Activated T-helper 2 cell treated with anti-CD3 and anti-CD28 coated beads, Interferon-gamma antibody, Interleukin-2, Interleukin-4, amounts not matched to agents 10 μg/mL and 5 μg/mL and 100 μg/mL, durations not matched to agents 14 hours and 24 hours and 36 hours (primary cell): ENCODE measurements around the gene TRMT112. TPM values are rescaled to one million over a fixed set of nuclear protein-coding genes. Genes with fewer than 3 reads are reported as not detected.
A peak's percentile ranks its signal among the peaks of the same experiment; 100 is the strongest.

Source experiments
- DNase-seq: peaks from one replicate; pipeline ENCODE4 v3.0.0; 2021; ENCODE audit warnings: low spot score
- H3K27ac Mint-ChIP-seq: one replicate; pipeline ENCODE4 v1.8.0; 2021; ENCODE audit warnings: mixed read lengths
- H3K27me3 Mint-ChIP-seq: one replicate; pipeline ENCODE4 v1.8.0; 2021; ENCODE audit warnings: low read depth, mixed read lengths
- H3K36me3 Mint-ChIP-seq: one replicate; pipeline ENCODE4 v1.8.0; 2021; ENCODE audit warnings: low read depth, mixed read lengths
- H3K4me1 Mint-ChIP-seq: one replicate; pipeline ENCODE4 v1.8.0; 2021; ENCODE audit warnings: low read depth, mixed read lengths
- H3K4me3 Mint-ChIP-seq: one replicate; pipeline ENCODE4 v1.8.0; 2021; ENCODE audit warnings: low read depth, mild to moderate bottlenecking, moderate library complexity, mixed read lengths
- H3K9me3 Mint-ChIP-seq: one replicate; pipeline ENCODE4 v1.8.0; 2021; ENCODE audit warnings: mixed read lengths
- intact Hi-C: fragments of 100-400 bp; cut with micrococcal nuclease; formaldehyde crosslinking; loops from one replicate; pipeline ENCODE4 v1.15.1; 2023
- total RNA-seq: library from RNA; stranded (reverse); gene quantifications from 2 replicates; pipeline ENCODE4 v1.2.3, GENCODE V29; 2022

Gene TRMT112
- total RNA-seq, 1 donor from 2014 or later, result 290 TPM

DNA sequence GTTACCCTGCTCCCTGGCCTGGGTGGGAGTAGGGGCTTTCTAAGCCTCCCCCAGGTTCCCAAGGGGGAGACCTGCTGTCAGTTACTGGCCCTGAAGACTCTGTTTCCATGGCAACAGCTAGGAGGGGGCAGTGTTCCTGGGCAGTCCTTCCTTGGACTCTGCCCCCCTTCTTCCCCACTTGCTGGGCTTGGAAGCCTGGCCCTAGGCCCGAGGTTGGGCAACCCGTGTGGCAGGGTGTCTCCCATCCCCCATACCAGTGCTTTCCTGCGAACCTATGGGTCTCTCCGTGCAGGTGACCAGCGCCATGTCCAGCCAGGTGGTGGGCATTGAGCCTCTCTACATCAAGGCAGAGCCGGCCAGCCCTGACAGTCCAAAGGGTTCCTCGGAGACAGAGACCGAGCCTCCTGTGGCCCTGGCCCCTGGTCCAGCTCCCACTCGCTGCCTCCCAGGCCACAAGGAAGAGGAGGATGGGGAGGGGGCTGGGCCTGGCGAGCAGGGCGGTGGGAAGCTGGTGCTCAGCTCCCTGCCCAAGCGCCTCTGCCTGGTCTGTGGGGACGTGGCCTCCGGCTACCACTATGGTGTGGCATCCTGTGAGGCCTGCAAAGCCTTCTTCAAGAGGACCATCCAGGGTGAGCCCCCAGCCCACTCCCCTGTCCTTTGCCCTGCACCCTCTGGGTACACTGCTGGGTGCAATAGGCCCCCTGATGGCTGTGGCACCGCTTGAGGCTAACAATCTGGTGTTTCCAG is 10.3 kb downstream of the TRMT112 start:
- H3K27ac Mint-ChIP-seq, result peak overlapping the region; percentile 20
- no peaks in the 10 kb centered on the region for H3K27me3 Mint-ChIP-seq
- peak overlapping the region; percentile 94 for H3K4me3 Mint-ChIP-seq
- intact Hi-C loops, result loop anchor here (1.0 to 5.0 kb wide), 2 partner anchors 10 to 35 kb away; partner anchors contain the start of genes CCDC88B and TRMT112
- no peak for DNase-seq
- H3K9me3 Mint-ChIP-seq, result no peaks in the 10 kb centered on the region
- peaks cover 11% of the 10 kb centered on the region for H3K4me1 Mint-ChIP-seq
- peaks cover 22% of the 10 kb centered on the region for H3K36me3 Mint-ChIP-seq

DNA sequence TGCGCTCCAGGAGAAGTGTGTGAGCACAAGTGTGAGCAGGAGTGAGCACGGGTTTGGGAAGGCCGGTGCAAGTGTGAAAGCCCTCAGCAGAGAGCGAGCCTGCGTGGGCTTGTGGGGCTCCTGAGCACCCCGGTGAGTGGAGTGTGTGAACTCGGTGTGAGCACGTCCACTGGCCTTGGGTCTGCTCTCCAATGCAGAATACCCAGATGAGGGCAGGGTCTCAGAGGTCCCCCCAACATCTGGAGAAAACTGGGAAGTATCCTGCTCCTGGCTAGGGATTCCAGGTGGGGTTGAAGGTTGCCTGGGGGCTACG is 10.8 kb downstream of the TRMT112 start:
- intact Hi-C loops, result loop anchor here (1.0 to 5.0 kb wide), 2 partner anchors 11 to 36 kb away; partner anchors contain the start of genes CCDC88B and TRMT112
- Mint-ChIP-seq H3K4me3 (peak overlapping the region; percentile 94), H3K27me3 (no peaks in the 10 kb centered on the region), H3K27ac (peak overlapping the region; percentile 93), H3K9me3 (no peaks in the 10 kb centered on the region), H3K4me1 (peaks cover 11% of the 10 kb centered on the region), H3K36me3 (peaks cover 22% of the 10 kb centered on the region)
- no peak for DNase-seq

DNA sequence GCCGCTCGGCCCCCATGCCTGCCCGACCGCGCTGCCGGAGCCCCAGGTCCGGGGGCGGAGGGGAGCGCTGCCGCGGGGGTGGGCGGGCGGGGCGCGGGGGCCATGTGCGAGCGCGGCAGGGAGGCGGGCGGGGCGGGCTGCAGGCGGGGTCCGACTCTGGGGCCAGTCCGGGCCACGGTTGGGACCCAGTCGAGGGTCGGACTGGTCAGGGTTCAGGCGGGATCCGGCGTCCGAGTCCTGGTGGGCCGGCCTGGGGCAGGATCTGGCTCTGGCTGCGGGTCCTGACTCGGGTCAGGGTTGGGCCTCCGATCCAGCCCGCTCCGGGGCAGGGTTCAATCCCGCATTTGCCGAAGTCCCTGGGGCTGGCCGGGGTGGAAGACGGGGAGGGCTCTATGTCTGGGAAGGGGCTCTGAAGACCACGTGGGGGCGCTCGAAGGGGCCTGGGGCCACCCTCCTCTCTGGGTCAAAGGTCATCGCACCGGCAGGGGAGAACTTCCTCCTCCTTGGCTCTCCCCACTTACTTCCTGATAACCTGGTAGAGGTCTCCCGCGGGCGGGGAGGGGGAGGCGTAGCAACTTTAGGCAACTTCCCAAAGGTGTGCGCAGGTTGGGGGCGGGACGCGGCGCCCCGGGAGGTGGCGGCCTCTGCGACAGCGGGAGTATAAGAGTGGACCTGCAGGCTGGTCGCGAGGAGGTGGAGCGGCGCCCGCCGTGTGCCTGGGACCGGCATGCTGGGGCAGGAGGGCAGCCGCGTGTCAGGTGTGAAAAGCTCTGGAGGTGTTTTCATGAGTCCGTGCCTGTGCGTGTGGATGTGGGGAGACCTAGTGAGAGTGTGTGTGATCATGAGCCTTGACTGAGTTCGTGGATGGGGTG is 11.4 kb downstream of the TRMT112 start:
- Mint-ChIP-seq H3K27me3 (peaks cover under 1% of the 10 kb centered on the region), H3K36me3 (peaks cover 20% of the 10 kb centered on the region), H3K4me1 (peaks cover 12% of the 10 kb centered on the region), H3K27ac (peak overlapping the region; percentile 93), H3K9me3 (no peaks in the 10 kb centered on the region), H3K4me3 (peak overlapping the region; percentile 94)
- intact Hi-C loops, result loop anchor here (1.0 to 5.0 kb wide), 8 partner anchors 11 to 472 kb away; partner anchors contain the start of genes BAD, CCDC88B, FKBP2 and GPR137
- peak; percentile 71 for DNase-seq

DNA sequence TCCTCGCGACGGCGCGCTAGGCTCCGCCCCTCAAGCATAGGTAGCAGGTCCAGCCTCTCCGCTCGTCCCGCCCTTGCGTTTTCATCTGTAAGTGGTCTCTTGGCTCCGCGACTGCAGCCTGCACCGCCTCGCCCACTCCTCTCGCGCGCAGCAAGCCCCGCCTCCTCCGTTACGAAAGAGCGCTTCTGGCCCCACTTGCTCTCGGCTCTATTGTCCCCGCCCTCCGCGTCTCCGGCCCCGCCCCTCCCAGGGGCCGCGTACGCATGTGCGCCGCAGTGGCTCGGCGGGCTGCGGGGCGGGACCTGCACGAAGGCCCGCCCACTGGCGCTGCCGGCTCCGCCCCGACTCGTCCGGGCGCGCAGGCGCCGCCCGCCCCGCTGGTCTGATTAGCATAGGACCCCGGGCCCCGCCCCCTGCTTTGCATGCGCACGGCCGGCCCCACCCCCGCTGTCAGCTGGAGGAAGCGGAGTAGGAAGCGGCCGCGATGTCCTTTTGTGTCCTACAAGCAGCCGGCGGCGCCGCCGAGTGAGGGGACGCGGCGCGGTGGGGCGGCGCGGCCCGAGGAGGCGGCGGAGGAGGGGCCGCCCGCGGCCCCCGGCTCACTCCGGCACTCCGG is 12.2 kb downstream of the TRMT112 start, which contains the start of gene ESRRA:
Gene ESRRA, plus strand, starts transcription at position 450 of the 616 bp plus-strand sequence. CDS start 1,656 bp downstream, outside the sequence.
- peak; percentile 99 for DNase-seq
- intact Hi-C loops, result loop anchor here (1.0 to 5.0 kb wide), 7 partner anchors 20 to 473 kb away; partner anchors contain the start of genes BAD, CCDC88B, FKBP2 and GPR137
- Mint-ChIP-seq H3K27ac (peak within 1 kb of the TSS; percentile 99), H3K36me3 (peaks cover 18% of the 10 kb centered on the region), H3K9me3 (no peaks in the 10 kb centered on the region), H3K27me3 (peaks cover 8% of the 10 kb centered on the region), H3K4me1 (peaks cover 18% of the 10 kb centered on the region), H3K4me3 (peak within 1 kb of the TSS; percentile 94)

DNA sequence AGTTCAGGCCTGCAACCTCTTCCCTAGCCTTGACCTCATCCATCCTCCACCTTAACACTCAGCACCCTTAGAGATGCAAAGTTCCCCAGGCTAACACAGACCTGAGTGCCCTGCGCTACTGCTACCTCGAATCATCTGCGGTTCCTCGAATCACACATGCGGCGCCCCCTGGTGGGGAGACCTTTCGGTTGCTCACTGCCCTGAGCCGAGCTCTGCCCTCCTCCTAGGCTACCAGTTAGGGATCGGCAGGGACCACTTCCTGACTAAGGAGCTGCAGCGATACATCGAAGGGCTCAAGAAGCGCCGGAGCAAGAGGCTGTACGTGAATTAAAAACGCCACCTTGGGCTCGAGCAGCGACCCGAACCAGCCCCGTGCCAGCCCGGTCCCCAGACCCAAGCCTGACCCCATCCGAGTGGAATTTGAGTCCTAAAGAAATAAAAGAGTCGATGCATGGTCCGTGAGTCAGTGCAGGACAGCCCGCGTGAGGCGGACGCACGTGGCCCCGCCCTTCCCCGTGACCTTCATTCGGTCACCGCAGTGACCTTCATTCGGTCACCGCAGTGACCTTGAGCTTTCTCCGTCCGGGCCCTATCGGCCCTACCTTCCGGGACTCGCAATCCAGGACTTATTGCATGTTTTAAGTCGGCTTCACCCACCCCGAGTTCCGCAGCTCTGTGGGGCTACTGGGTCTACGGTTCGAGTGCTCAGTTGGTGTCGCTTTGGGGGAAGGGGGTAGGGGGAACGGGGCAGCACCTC is 12.9 kb downstream of the TRMT112 start:
- Mint-ChIP-seq H3K27me3 (peaks cover 14% of the 10 kb centered on the region), H3K4me3 (peak overlapping the region; percentile 91), H3K36me3 (peaks cover 18% of the 10 kb centered on the region), H3K4me1 (peaks cover 21% of the 10 kb centered on the region), H3K27ac (peak overlapping the region; percentile 99), H3K9me3 (no peaks in the 10 kb centered on the region)
- intact Hi-C loops, result loop anchor here (1.0 to 5.0 kb wide), 9 partner anchors 20 to 474 kb away; partner anchors contain the start of genes BAD, CCDC88B, FKBP2 and GPR137
- DNase-seq, result peak; percentile 88

DNA sequence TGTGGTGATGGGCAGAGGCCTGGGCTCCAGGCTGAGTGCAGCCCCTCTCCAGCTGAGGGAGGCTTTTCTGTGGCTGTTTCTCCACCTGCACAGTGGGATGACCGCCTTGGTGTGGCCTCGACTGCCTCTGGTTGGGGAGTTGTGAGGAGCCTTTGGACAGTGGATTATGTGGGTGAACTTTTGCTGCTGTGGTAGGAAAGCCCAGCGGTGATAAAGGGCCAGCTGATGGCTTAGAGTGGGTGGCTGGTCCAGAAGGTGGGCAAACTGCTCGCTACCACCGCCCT is 13.4 kb downstream of the TRMT112 start:
- DNase-seq, result no peak
- H3K27ac Mint-ChIP-seq, result peak overlapping the region; percentile 99
- peaks cover 21% of the 10 kb centered on the region for H3K4me1 Mint-ChIP-seq
- no peaks in the 10 kb centered on the region for H3K9me3 Mint-ChIP-seq
- H3K27me3 Mint-ChIP-seq, result peaks cover 14% of the 10 kb centered on the region
- intact Hi-C loops, result loop anchor here (1.0 to 2.0 kb wide), 6 partner anchors 19 to 117 kb away; partner anchors contain the start of genes BAD, GPR137, PLCB3 and STIP1
- peaks cover 14% of the 10 kb centered on the region for H3K36me3 Mint-ChIP-seq
- H3K4me3 Mint-ChIP-seq, result peak overlapping the region; percentile 91

DNA sequence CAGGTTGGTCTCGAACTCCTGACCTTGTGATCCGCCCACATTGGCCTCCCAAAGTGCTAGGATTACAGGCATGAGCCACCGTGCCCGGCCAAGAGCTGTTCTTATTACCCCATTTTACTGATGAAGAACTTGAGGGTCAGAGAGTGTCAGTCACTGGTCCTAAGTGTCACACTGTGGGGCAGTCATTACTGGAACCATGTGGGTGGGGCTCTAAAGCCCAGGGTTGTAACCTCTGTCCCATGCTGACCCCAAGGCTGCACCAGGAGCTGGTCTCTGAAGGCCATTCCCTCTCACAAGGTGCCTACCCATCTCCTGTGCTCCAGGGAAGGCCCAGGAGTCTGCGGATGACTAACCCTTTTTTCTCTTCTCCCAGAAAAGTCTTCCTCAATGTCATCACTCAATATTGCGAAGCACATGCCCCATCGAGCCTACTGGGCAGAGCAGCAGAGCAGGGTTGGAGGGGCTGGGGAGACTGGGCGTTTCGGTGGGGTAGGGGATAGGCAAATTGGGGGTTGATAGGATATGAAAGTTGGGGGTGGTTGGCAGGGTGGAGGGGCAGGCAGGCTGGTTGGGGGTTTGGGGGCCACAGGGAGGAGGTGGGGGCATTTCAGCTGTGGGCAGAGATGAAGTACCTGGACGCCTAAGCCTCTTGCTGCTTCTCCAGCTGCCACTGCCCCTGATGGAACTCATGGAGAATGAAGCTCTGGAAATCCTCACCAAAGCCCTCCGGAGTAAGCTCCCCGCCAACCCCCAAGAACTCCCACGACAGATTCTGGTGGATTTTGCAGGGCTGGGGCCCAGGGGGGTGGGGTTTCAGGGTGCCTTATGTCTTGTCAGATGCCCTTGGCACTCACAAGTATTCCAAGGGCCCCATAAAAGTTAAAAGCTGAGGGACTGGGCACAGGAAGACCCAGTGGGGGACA is 14.0 kb downstream of the TRMT112 start:
- Mint-ChIP-seq H3K9me3 (no peaks in the 10 kb centered on the region), H3K4me3 (peak overlapping the region; percentile 91), H3K36me3 (peaks cover 14% of the 10 kb centered on the region), H3K4me1 (peaks cover 21% of the 10 kb centered on the region), H3K27me3 (peaks cover 18% of the 10 kb centered on the region), H3K27ac (peak overlapping the region; percentile 99)
- DNase-seq, result no peak
- intact Hi-C loops, result loop anchor here (1.0 to 2.0 kb wide), 6 partner anchors 19 to 117 kb away; partner anchors contain the start of genes BAD, GPR137, PLCB3 and STIP1

DNA sequence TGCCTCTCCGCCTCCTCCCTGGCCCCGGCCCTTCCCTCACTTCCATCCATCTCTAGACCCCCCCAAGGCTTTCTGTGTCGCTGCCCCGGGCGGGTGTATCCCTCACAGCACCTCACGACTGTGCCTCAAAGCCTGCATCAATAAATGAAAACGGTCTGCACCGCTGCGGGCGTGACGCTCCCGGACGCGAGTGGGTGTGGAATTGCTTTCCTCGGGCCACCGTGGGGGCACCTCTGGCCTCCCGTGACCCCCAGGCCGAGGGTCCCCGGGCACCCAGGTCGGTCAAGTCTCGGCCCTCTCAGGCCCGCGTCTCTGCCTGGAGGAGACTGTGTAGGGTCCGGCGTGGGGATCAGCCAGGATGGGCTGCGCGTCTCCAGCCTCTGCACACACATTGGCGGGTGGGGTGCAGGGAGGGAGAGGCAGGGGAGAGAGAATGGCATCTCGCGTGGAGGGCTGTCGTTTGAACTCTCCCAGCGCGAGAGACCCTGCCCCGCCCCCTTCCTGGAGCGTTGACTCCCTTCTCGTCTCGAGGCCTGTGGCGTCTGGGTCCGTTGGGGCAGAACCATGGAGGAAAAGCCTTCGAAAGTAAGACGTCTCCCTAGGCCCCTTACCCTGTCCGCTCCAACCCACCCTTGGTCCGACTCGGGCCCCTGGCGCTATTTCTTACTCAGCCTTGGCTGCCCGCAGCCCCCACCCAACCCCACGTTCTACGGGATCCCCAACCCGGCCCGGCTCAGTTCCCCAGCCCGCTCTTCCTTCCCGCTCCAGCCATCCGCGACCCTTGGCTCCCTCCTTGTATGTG is 17.3 kb downstream of the TRMT112 start, which contains the start of gene CATSPERZ:
Gene CATSPERZ, plus strand, starts transcription at position 512 of the 802 bp plus-strand sequence. Its CDS starts 53 bp downstream, at position 565.
- Mint-ChIP-seq H3K9me3 (no peaks in the 10 kb centered on the region), H3K36me3 (no peaks in the 10 kb centered on the region), H3K27ac (no peak within 1 kb of the TSS), H3K4me1 (peaks cover 18% of the 10 kb centered on the region), H3K27me3 (peaks cover 51% of the 10 kb centered on the region), H3K4me3 (peak within 1 kb of the TSS; percentile 67)
- intact Hi-C loops, result no loop called here
- DNase-seq, result no peak

DNA sequence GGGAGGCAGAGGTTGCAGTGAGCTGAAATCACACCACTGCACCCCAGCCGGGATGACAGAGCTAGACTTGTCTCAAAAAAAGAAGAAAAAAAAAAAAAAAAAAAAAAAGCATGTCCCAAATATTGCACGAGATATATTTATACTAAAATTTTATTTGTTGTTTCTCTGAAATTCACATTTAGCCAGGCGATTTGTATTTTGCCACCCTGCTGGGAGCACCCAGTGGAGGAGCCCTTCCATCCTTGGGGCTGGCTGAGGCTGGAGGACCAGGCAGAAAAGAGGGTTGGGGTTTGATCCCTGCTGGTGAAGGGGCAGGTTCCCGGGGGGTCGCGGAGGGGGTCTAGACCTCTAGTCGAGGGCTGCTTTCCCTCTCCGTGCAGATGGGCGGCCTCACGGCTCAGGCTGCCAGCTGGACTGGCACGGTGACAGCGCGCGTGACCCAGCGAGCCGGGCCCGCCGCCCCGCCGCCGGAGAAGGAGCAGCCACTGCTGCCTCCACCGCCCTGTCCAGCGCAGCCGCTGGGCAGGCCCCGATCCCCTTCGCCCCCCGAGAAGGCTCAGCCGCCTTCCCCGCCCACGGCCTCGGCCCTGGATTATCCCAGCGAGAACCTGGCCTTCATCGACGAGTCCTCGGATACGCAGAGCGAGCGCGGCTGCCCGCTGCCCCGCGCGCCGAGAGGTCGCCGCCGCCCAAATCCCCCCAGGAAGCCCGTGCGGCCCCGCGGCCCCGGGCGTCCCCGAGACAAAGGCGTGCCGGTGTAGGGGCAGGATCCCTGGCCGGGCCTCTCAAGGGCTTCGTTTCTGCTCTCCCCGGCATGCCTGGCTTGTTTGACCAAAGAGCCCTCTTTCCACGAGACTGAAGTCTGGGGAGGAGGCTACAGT is 18.2 kb downstream of the TRMT112 start:
- H3K9me3 Mint-ChIP-seq, result no peaks in the 10 kb centered on the region
- H3K4me1 Mint-ChIP-seq, result peaks cover 15% of the 10 kb centered on the region
- H3K36me3 Mint-ChIP-seq, result no peaks in the 10 kb centered on the region
- DNase-seq, result no peak
- H3K4me3 Mint-ChIP-seq, result peak overlapping the region; percentile 10
- no peak overlapping the region for H3K27ac Mint-ChIP-seq
- H3K27me3 Mint-ChIP-seq, result peaks cover 58% of the 10 kb centered on the region
- intact Hi-C loops, result no loop called here
